ENCODE results near the gene CAMTA2. TPM values are rescaled to one million over a fixed set of nuclear protein-coding genes. Genes with fewer than 3 reads are reported as not detected.
"Not testable (repeated sequence)": the region's sequence is repeated elsewhere in the genome, so short reads cannot be mapped to it uniquely, and the experiment has no call there.

Gene CAMTA2
- total RNA-seq, 1 donor from 2014 or later, result 72.1 TPM

DNA sequence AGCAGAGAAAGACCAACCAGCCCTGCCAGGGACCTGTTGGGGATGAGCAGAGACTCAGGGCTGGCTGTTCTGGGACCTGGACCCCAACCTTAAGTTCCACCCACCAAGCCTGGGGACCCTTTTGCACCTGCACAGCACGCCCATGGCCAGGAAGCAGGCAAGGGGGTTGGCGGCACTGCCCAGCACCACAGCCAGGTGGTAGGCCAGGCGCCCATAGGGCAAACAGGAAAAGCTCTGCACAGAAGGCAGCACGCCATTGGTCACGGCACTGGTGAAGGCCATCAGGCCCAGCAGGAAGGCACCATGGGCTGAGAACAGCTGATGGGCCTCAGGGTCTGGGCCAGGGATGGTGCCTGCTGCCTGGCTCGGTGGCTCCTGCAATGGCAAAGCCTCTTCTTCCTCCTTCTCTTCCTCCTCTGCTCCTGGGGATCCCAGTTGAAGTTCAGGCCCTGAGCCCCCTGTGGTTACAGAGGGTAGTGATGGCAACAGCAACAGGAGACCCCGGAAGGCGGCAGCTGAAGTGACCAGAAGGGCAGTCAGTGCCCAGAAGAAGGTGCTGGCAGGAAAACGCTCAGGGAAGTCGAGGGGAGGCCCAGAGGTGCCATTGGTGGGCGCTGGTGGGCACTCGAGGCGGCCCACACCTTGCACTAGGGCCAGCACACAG lies 46.0 kb upstream of the CAMTA2 start:
- Histone ChIP-seq H3K27ac (no peak overlapping the region), H3K27me3 (no peaks in the 10 kb centered on the region), H3K4me3 (no peak overlapping the region), H3K9me3 (no peaks in the 10 kb centered on the region), H3K4me1 (peaks cover 0 to 4% of the 10 kb centered on the region in 2 donors), H3K36me3 (no peaks in the 10 kb centered on the region)
- DNase-seq (ENCODE audit: low spot score in 2 of 2), result no peak
- intact Hi-C loops (cut with DNase I), result no loop called here
- TF ChIP-seq, protein P1, sequence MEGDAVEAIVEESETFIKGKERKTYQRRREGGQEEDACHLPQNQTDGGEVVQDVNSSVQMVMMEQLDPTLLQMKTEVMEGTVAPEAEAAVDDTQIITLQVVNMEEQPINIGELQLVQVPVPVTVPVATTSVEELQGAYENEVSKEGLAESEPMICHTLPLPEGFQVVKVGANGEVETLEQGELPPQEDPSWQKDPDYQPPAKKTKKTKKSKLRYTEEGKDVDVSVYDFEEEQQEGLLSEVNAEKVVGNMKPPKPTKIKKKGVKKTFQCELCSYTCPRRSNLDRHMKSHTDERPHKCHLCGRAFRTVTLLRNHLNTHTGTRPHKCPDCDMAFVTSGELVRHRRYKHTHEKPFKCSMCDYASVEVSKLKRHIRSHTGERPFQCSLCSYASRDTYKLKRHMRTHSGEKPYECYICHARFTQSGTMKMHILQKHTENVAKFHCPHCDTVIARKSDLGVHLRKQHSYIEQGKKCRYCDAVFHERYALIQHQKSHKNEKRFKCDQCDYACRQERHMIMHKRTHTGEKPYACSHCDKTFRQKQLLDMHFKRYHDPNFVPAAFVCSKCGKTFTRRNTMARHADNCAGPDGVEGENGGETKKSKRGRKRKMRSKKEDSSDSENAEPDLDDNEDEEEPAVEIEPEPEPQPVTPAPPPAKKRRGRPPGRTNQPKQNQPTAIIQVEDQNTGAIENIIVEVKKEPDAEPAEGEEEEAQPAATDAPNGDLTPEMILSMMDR (IDR thresholded peaks at IDR 0.05), result no peak

DNA sequence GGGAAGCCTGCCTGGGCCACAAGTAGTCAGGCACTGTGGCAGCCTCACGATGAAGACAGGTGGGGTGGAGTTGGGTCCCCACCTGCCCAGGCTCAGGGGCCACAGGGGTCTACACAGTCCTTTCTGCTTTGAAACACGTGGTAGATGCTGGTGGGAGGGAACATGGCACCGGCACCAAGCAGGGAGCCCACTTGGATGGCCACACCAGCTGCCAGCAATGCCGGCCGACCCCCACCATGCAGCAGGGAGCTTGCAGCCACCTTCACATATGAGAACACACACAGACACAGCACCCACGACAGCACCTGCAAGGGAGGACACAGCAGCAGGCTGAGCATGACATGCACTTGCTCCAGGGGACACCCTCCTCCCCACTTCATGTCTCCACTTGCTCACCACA lies 45.4 kb upstream of the CAMTA2 start:
- Histone ChIP-seq H3K27me3 (no peaks in the 10 kb centered on the region), H3K9me3 (no peaks in the 10 kb centered on the region), H3K36me3 (no peaks in the 10 kb centered on the region), H3K27ac (no peak overlapping the region), H3K4me1 (peaks cover 0 to 4% of the 10 kb centered on the region in 2 donors), H3K4me3 (no peak overlapping the region)
- TF ChIP-seq, protein P1 (IDR thresholded peaks at IDR 0.05), result no peak
- no peak for DNase-seq (ENCODE audit: low spot score in 2 of 2)
- intact Hi-C loops (cut with DNase I), result no loop called here

DNA sequence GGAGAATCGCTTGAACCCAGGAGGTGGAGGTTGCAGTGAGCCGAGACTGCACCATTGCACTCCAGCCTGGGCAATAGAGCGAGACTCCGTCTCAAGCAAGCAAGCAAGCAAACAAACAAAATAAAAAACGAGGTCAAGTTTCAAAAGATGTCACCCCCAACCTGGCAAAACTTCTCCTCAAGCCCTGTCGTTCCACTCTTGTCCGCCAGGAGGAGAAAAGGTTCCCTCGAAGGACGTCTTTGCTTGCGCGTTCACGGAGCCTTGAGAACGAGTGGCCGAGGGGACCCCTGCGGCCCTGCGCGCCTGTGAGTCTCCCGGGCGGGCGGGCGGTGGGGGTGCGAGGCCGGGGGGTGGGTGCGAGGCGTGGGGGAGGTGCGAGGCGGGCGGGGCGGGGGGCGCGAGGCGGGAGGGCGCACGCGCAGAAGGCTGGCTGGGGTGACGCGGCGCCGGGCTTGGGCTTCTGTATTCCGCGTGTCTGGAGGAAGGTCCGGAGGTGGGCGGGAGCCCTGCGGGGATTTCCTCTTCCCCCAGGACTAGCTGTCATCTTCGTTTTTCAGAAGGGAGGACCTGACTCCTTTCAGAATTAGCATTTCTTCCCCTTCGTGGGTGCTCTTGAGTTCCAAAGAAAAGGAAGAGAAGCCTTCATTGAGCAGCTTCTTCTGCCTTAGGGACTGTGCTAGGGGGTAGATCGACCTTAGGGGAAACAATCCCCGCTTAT lies 44.0 kb upstream of the CAMTA2 start:
- TF ChIP-seq, protein P1 (IDR thresholded peaks at IDR 0.05), result peak; percentile 66 to 85 (median 81)
- H3K4me1 ChIP-seq, result peaks cover 0 to 4% of the 10 kb centered on the region in 2 donors
- DNase-seq (ENCODE audit: low spot score in 2 of 2), result peak in 1 of 2 donors; percentile 85
- H3K27me3 ChIP-seq, result no peaks in the 10 kb centered on the region
- H3K27ac ChIP-seq, result peak overlapping the region in 1 of 2 donors; percentile 28
- intact Hi-C loops (cut with DNase I), result loop anchor here (2.0 kb wide), 1 partner anchor 29 kb away; no protein-coding TSS in a partner anchor
- H3K36me3 ChIP-seq, result no peaks in the 10 kb centered on the region
- peak overlapping the region; percentile 55 to 66 for H3K4me3 ChIP-seq
- H3K9me3 ChIP-seq, result no peaks in the 10 kb centered on the region

DNA sequence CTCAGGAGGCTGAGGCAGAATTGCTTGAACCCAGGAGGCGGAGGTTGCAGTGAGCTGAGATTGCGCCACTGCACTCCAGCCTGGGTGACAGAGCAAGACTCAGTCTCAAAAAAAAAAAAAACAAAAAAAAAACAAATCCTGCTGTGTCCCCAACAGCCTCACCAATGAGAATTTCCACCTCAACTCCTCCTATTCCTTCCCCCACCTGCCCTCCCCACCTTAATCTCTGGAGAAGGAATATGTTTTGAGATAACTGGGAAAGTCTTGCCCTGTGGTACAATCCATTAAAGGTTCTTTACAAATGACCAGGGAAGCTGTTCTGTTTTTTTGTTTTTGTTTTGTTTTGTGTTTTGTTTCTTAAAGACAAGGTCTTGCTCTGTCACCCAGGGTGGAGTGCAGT lies 42.7 kb upstream of the CAMTA2 start:
- not testable (repeated sequence) for H3K4me1 ChIP-seq; H3K27me3 ChIP-seq; H3K36me3 ChIP-seq; DNase-seq (ENCODE audit: low spot score in 2 of 2); H3K9me3 ChIP-seq; H3K4me3 ChIP-seq; H3K27ac ChIP-seq
- intact Hi-C loops (cut with DNase I), result loop anchor here (2.0 kb wide), 1 partner anchor 31 kb away; no protein-coding TSS in a partner anchor

DNA sequence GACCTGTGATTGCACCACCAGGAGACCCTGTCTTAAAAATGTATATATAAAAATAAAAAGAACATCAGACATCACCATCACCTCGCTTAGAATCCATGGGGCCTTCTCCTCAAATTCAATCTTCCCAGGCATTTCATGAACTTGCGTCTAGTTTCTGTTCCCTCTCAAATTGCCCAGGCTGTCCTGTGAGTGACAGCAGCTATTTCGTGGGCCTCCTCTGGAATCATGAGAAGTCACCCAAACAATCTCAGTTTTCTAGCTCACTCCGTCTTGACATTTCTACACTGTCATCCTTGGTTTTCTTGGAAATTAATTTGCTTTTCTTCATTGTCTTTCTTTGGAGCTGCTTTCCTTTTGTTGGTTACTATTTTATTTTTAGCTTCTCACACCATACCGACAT lies 40.4 kb upstream of the CAMTA2 start:
- Histone ChIP-seq H3K4me3 (no peak overlapping the region), H3K4me1 (no peaks in the 10 kb centered on the region), H3K27me3 (no peaks in the 10 kb centered on the region), H3K27ac (no peak overlapping the region), H3K9me3 (no peaks in the 10 kb centered on the region), H3K36me3 (peaks cover 15 to 16% of the 10 kb centered on the region in 2 donors)
- TF ChIP-seq, protein P1 (IDR thresholded peaks at IDR 0.05), result no peak
- intact Hi-C loops (cut with DNase I), result no loop called here
- no peak for DNase-seq (ENCODE audit: low spot score in 2 of 2)

DNA sequence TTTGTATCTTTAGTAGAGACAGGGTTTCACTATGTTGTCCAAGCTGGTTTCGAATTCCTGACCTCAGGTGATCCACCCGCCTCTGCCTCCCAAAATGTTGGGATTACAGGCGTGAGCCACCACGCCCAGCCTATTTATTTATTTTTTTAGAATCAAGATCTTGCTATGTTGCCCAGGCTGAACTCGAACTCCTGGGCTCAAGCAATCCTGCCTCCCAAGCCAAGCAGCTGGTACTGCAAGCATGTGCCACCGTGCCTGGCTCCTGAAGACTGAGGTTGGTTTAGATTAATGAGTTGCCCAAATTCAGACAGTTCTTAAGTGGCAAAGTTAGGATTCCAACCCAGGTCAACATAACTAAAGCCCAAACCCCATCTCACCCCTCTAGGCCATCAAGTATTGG lies 39.8 kb upstream of the CAMTA2 start:
- no peak for DNase-seq (ENCODE audit: low spot score in 2 of 2)
- Histone ChIP-seq H3K27me3 (no peaks in the 10 kb centered on the region), H3K4me3 (no peak overlapping the region), H3K9me3 (no peaks in the 10 kb centered on the region), H3K36me3 (peaks cover 20 to 22% of the 10 kb centered on the region in 2 donors), H3K27ac (no peak overlapping the region), H3K4me1 (no peaks in the 10 kb centered on the region)
- intact Hi-C loops (cut with DNase I), result no loop called here
- TF ChIP-seq, protein P1 (IDR thresholded peaks at IDR 0.05), result no peak
